SH-SY5Y (cell line): ENCODE measurements around the gene UBXN10.

Experiments used
- GATA2 ChIP-seq: IDR thresholded peaks from 2 replicates; pipeline ENCODE4 v1.6.1; 2011; ENCODE audit warnings: mild to moderate bottlenecking, low read depth, low read length
- GATA3 ChIP-seq: IDR thresholded peaks from 2 replicates; pipeline ENCODE4 v1.6.1; 2011; ENCODE audit warnings: low read depth, mild to moderate bottlenecking, low read length, moderate library complexity

DNA sequence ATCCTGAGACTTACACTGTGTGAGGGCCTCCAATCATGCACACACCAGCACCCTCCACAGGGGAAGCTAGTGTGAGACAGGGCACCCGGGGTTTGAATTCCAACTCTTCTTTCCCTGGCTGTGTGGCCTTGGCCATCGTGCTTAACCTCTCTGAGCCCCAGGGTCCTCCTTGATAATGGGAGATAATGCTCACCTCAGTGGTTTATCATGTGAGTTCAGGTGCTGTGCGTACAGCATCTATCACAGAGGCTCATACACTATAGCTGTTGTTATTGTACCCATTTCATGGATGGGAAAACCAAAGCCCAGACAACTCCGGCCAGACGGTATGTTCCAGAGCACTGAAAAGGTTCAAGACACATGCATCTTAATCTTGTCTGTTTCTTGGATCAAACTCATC lies 16.0 kb upstream of the UBXN10 start:
- TF ChIP-seq GATA3 (no peak), GATA2 (no peak)
